Measurements from ENCODE around the gene CACNB1.

Gene CACNB1

GRCh38 chr17:39225308-39225958 is 28.0 kb upstream of the CACNB1 start, which contains the start of gene STAC2:
STAC2 (minus strand) TSS chr17:39225945; CDS start chr17:39225502, 443 bp downstream.
- H3K4me3 ChIP-seq (ENCODE audit: low read depth, low read length), result peak within 1 kb of the TSS; percentile 24
- in situ Hi-C loops (cut with HindIII; ENCODE audit: low sequenced_read_pairs), result no loop called here
- no peak for DNase-seq (ENCODE audit: low read depth, low spot score)
- TF ChIP-seq CTCF (IDR thresholded peaks at IDR 0.05; ENCODE audit: low read depth, low read length), result no peak

GRCh38 chr17:39224778-39225307 is 27.4 kb upstream of the CACNB1 start:
- no peak overlapping the region for H3K4me3 ChIP-seq (ENCODE audit: low read depth, low read length)
- no peak for DNase-seq (ENCODE audit: low read depth, low spot score)
- no peak for TF ChIP-seq CTCF (IDR thresholded peaks at IDR 0.05; ENCODE audit: low read depth, low read length)
- in situ Hi-C loops (cut with HindIII; ENCODE audit: low sequenced_read_pairs), result no loop called here

- TF ChIP-seq CTCF (IDR thresholded peaks at IDR 0.05; ENCODE audit: low read depth, low read length), result no peak
- no peak overlapping the region for H3K4me3 ChIP-seq (ENCODE audit: low read depth, low read length)
- no peak for DNase-seq (ENCODE audit: low read depth, low spot score)
- in situ Hi-C loops (cut with HindIII; ENCODE audit: low sequenced_read_pairs), result no loop called here
Observed at GRCh38 chr17:39223907-39224777, 26.7 kb upstream of the CACNB1 start.

- in situ Hi-C loops (cut with HindIII; ENCODE audit: low sequenced_read_pairs), result no loop called here
- H3K4me3 ChIP-seq (ENCODE audit: low read depth, low read length), result no peak overlapping the region
- no peak for TF ChIP-seq CTCF (IDR thresholded peaks at IDR 0.05; ENCODE audit: low read depth, low read length)
- no peak for DNase-seq (ENCODE audit: low read depth, low spot score)
Observed at GRCh38 chr17:39222866-39223834, 25.7 kb upstream of the CACNB1 start.

GRCh38 chr17:39222151-39222550 is 24.7 kb upstream of the CACNB1 start:
- in situ Hi-C loops (cut with HindIII; ENCODE audit: low sequenced_read_pairs), result no loop called here
- TF ChIP-seq CTCF (IDR thresholded peaks at IDR 0.05; ENCODE audit: low read depth, low read length), result no peak
- H3K4me3 ChIP-seq (ENCODE audit: low read depth, low read length), result no peak overlapping the region
- no peak for DNase-seq (ENCODE audit: low read depth, low spot score)

- DNase-seq (ENCODE audit: low read depth, low spot score), result no peak
- in situ Hi-C loops (cut with HindIII; ENCODE audit: low sequenced_read_pairs), result no loop called here
- no peak for TF ChIP-seq CTCF (IDR thresholded peaks at IDR 0.05; ENCODE audit: low read depth, low read length)
- no peak overlapping the region for H3K4me3 ChIP-seq (ENCODE audit: low read depth, low read length)
Observed at GRCh38 chr17:39221572-39221971, 24.1 kb upstream of the CACNB1 start.
